ENCODE measurements around the gene NKTR. TPM values are rescaled to one million over a fixed set of nuclear protein-coding genes. Genes with fewer than 3 reads are reported as not detected.

NKTR gene
- total and polyA plus RNA-seq, 2 of the 13 experiments (the other 11 are each of a cell fraction or from before 2014, with no cell fraction given): 41.3 to 59.6 TPM

DNA sequence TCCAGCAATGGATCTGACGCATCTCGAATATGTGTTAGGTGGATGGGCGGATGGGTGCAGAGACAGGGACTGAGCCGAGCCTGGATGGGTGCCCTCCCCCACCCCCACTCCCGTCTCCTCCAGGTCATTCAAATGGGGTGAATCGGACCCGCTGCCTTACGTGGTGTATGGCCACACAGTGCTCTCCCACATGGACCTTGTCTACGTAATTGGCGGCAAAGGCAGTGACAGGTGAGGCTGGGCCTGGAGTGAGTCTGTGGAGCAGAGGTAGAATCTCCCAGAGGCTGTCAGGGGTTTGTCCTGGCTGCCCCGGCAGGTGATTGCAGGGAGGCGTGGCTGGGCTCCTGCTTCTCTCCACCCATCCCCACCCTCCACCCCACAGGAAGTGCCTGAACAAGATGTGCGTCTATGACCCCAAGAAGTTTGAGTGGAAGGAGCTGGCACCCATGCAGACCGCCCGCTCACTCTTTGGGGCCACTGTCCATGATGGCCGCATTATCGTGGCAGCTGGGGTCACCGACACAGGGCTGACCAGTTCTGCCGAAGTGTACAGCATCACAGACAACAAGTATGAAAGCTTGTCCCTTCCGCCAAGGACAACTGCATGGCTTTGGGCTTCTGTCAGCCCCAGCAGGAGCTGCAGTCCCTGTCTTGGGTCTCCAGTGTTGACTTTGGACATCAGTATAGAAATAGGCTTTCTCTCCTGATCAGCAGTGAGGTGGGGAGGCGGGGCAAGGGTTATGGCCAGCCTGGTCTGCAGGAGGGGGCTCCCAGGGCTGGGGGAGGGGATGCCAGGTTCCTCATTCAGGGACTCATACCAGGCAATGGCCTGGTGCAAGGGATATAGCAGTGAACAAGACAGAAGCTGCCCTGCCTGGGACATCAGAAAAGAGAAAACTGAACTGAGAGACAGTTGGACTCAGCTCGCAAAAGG is 88.3 kb downstream of the NKTR start:
- CTCF ChIA-PET (ENCODE audit: low intra/inter-chr PET ratio, low total read pairs): no interaction called here
- WGBS (ENCODE audit: low lambda C conversion rate): 59% methylated on average over 17 of the region's 22 CpGs
- no TSS peak for BruUV-seq (replicated peaks)

More for the DNA sequence above, 88.3 kb downstream of the NKTR start:
- H3K4me1 ChIP-seq (ENCODE audit: insufficient read depth, low read length): no peaks in the 10 kb centered on the region; the same call in 1 of the 2 replicates
- H3K79me2 ChIP-seq (ENCODE audit: insufficient read depth, low read length): no peaks in the 10 kb centered on the region
- no peak overlapping the region for H3K4me2 ChIP-seq (ENCODE audit: low read depth, low read length)
- FAIRE-seq (no peak), DNase-seq (ENCODE audit: low spot score) (no peak), ATAC-seq (no peak)
- H2AFZ ChIP-seq (ENCODE audit: low read length): no peak overlapping the region
- intact Hi-C loops (cut with micrococcal nuclease; ENCODE audit: unreplicated experiment) (no loop called here), in situ Hi-C loops (cut with HindIII; ENCODE audit: extremely low pct_ligation_motif_present, low pct_unique_long_range_greater_than_20kb) (no loop called here)
- no peaks in the 10 kb centered on the region for H3K36me3 ChIP-seq (replicated peaks in 1 of 2; ENCODE audit: control insufficient read depth in 1 of 2, insufficient read depth in 2 of 2, low read length in 2 of 2)
- TF ChIP-seq CSRNP1 (CRISPR knock-in tag; IDR thresholded peaks at IDR 0.05) (no peak), ZNF430 (CRISPR knock-in tag; IDR thresholded peaks at IDR 0.05) (no peak), CBFB (CRISPR knock-in tag; IDR thresholded peaks at IDR 0.05) (no peak), ZNF577 (CRISPR knock-in tag; IDR thresholded peaks at IDR 0.05; ENCODE audit: borderline replicate concordance, low read depth) (no peak), GZF1 (CRISPR knock-in tag; IDR thresholded peaks at IDR 0.05) (no peak)
- H3K9me3 ChIP-seq (ENCODE audit: low read length): no peaks in the 10 kb centered on the region
- peaks cover 2 to 54% of the 10 kb centered on the region in 2 experiments; a peak in 3 of 5 replicates for H3K27me3 ChIP-seq (ENCODE audit: control insufficient read depth in 1 of 2, insufficient read depth in 2 of 2, low read length in 2 of 2)
- no peaks in the 10 kb centered on the region for H4K20me1 ChIP-seq (ENCODE audit: insufficient read depth, low read length)
- no peak overlapping the region for H3K27ac ChIP-seq (ENCODE audit: extremely low read length, insufficient read depth, low read length)
- POLR2A ChIA-PET: interaction anchor here (1.4 kb wide), 1 partner anchor 88 kb away, joined by 4 read pairs; the partner anchor contains the start of gene NKTR
- no peak overlapping the region for H3K9ac ChIP-seq (ENCODE audit: insufficient read depth, low read depth, low read length)
- H3K4me3 ChIP-seq (replicated peaks in 1 of 3; ENCODE audit: insufficient read depth in 1 of 3, low read depth in 2 of 3, low read length in 3 of 3): no peak overlapping the region
